NCI-H2196 treated with DMSO at 0.1 percent for 48 hours (cell line): Measurements from ENCODE around the gene VEPH1.

Experiments used
- DNase-seq: peaks from one replicate; lab custom pipeline; 2025; ENCODE audit not compliant: unreplicated experiment; lab: John Stamatoyannopoulos, UW

VEPH1 gene

GRCh38 chr3:157393113-157393512 is 110.1 kb downstream of the VEPH1 start:
- DNase-seq = no peak

DNA sequence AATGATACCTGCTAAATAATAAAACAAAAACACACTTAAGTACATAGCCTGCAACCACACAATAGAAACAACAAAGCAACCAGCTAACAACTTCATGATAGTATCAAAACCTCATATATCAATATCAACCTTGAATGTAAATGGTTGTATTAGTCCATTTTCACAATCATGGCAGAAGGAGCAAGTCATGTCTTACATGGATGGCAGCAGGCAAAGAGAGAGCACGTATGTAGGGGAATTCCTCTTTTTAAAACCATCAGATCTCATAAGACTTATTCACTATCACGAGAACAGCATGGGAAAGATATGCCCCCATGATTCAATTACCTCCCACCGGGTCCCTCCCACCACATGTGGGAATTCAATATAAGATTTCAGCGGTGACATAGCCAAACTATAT is 111.1 kb downstream of the VEPH1 start:
- DNase-seq = no peak

DNA sequence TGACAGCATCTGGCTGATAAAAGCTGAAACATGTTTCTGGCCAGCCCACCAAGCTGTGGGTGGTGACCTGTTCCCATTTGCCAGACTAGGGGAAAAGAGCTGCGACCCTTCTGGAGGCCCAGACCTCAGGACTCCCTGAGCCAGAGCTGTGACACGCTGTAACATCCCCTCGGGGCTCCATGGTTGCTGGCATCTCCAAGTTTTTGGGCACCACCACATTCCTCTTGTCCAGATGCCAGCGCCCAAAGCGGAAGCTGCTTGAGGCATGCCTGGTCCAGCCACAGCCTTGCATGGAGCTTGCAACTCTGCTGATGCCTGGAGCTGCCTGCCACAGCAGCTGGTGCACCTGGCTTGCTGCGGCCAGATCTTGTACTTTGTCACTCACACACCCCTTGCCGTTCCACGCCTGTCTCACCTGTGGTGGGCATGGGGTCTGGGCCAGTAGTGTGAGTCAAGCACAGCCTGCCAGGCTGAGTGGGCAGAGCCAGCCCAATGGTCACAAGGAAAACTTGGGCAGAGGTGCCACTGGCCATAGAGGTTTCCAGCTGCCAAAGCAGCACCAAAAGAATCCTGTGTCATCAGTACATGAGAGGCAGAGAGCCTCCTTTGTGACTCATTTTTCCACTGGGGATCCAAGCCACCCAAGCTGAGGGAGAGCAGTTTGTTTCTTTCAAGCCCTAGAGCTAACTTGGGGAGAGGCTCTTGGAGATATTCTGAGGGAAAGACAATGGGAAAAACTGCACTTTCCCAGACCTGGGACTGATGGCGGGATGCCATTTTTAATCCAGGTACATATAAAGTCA is 112.3 kb downstream of the VEPH1 start:
- DNase-seq = no peak

DNA sequence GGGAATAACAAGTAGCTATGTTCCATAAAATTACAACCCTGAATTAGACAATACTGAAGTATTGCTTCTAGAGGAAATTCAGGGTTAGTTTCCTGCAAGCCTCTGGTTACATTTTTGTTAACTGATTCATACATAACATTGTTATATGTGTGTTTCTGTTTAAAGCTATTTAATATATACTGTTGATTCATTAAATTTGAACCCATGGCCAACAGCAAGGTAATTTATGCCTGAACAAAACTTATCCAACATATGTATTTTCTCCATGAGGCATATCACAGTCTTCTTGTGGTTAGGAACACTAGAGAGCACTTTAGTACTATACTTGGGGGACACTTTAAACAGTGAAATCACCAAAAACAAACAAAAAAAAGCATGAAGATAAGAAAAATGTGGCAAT is 114.2 kb downstream of the VEPH1 start:
- no peak for DNase-seq

DNA sequence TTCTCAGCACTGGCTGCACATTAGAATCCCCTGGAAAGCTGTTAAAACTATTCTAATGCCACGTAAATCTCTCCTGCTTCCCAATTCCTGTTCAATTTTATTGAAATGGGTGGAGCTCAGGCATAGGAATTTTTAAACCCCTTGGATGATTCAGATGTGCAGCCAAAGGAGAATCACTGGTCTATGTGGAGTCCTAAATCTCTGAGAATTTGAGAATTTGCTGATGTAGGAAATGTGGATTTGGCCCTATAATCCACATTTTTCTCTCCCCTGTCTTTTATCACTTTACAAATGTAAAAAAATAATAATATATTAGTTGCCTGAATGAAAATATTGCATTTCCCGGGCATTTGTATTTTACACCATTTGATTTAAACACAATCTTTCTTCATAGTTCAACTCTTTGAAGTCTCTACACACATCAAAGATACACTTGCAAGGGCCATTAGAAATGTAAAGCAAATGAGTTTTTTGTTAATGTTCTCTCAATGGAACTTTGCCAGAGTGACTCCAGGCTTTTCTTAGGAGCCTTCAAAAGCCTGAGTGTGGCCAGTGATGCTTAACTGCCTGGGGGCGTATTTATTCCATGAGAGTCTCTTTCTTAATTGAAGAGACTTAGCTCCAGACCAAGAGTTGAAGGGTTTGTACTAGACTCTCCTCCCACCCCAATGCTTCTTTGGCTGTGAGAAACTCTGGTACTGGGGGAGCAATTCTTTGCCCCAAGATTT is 115.3 kb downstream of the VEPH1 start:
- DNase-seq = no peak

DNA sequence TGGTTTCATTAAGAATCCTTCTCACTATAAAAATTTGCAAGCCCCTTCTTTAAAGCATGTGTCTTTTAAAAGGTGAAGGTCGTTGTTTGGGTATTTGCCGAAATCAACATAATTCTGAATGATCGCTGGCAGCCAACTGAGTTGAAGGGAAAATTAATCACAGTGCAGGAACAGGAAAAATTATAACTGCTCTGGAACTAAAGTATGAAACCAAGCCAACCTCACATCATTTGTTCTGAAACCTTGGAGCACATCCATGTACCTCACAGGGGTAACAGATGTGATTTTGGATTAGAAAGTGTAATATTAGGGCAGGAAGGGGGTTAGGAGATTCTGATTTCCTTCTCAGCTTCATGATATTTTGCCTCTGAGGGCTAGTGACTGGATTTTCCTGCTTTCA is 118.7 kb downstream of the VEPH1 start:
- no peak for DNase-seq

- DNase-seq = no peak
Measured at GRCh38 chr3:157384031-157384430, 119.2 kb downstream of the VEPH1 start.

- DNase-seq = no peak
Measured at GRCh38 chr3:157381606-157382005, 121.6 kb downstream of the VEPH1 start.

- no peak for DNase-seq
Measured at GRCh38 chr3:157379525-157380140, 123.6 kb downstream of the VEPH1 start.

DNA sequence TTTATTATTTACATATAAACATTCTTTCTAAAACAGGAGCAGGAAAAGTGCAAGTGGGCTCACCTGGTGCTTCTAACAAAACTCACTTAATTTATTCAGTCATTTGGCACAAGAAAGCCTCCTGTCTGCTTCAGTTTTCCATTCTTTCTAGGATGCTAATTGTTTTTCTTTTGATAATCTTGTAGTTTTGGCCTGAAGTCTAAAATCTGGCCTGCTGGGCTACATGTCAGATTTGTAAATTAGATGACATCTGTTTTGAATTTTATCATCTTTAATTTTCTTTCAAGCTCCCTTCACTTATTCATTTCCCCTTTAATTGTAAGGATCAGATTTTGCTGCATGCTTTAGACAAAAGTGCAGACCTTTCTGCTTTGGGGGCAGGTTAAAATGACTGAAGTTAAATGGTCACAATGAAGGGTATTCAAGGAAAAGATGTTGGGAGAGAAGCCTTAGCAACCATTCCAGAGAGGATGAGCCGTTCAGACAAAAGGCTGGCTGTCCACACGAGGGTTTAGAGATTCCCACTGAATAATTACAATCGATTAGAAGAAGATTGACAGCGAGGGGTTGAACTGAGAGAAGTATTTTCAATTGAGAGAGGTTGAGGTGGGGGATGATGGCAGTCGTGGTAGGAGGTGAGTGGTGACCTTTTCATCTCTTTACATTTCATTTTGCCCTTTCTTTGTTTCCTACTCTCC is 126.5 kb downstream of the VEPH1 start:
- DNase-seq = no peak

GRCh38 chr3:157375342-157375986 is 127.8 kb downstream of the VEPH1 start:
- DNase-seq = no peak

DNA sequence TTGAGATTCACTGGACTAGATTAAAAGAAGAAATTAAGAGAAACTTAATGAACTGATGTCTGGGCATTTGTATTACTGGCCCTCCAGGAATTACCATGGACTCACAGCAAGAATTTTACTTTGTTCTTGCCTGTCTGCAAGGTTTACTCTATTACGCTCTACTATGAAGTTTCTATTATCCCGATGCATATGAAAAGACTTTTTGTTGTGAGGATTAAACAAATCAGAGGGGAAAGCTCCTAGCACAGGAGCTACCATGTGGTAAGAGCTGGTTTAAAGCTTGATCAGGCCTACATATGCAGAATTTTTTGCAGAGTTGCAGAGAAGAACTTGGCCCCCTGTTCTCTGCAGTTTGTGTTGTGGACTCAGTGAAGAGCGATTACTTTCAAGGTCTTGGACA is 128.3 kb downstream of the VEPH1 start:
- DNase-seq = no peak

DNA sequence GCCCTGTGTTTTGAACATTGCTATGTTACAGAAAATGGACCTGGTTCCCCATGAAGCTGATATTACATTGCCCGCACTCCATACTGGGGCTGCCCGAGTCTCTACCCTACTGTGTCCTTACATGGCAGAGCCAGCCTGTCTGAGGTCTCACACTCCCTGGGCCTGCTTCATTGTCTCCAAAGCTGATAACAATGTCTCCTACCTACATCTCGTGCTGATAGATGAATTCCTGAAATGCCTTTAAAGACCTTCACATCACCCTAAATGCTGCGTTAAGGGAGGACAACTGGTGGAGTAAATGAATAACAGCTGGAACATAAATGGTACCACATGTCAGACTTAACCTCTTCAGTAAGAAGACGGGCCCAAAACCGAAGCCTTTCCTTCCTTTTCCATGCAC is 129.4 kb downstream of the VEPH1 start:
- DNase-seq = no peak

GRCh38 chr3:157370867-157371266 is 132.3 kb downstream of the VEPH1 start:
- no peak for DNase-seq

- DNase-seq = no peak
Measured at GRCh38 chr3:157369727-157370421, 133.3 kb downstream of the VEPH1 start.

DNA sequence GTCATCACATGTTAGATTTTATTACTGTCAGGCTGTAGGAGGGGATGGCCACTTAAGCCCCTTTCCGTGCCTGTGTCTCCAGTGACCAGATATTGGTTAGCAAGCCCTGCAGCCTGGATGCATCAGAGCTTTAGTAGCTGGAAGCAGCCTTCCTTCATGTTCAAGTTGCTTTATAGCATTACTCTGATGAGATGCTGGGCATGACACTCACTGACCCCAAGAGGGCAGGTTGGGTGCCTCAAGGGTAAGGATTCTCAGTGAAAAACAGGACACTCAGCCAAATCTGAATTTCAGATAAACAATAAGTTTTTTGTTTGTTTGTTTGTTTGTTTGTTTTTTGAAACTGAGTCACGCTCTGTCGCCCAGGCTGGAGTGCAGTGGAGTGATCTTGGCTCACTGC is 135.0 kb downstream of the VEPH1 start:
- DNase-seq = no peak

GRCh38 chr3:157363393-157363792 is 139.8 kb downstream of the VEPH1 start:
- no peak for DNase-seq

GRCh38 chr3:157362348-157362747 is 140.9 kb downstream of the VEPH1 start:
- no peak for DNase-seq

- DNase-seq = no peak
Measured at GRCh38 chr3:157360044-157360443, 143.2 kb downstream of the VEPH1 start.

DNA sequence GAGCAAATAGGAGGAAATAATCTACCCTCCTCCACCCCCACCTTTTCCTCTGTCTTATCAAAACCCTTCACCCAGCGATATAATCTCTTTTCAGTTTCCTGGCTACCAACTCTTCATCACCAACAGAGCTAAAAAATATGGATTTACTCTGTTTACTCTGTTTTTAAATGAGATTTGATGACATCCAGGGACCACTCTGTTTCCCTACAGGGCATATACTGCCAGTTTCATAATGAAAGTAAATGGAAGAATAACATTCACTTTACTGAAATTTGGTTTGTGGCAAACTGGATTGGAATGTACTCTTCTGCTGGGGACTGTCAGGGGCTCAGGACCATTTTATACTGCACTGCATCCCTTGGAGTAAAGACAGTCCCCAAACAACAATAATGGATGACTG is 146.7 kb downstream of the VEPH1 start:
- DNase-seq = no peak
